H1 (cell line): Measurements from ENCODE around the gene DIAPH1. TPM values are rescaled to one million over a fixed set of nuclear protein-coding genes. Genes with fewer than 3 reads are reported as not detected.

ENCODE experiments used
- CTCF ChIA-PET: fragments of 300-600 bp; sonication (Branson Sonifier 250); formaldehyde crosslinking; loops from one replicate; lab custom pipeline; 2021; ENCODE audit not compliant: partially characterized antibody; lab: Charles Lee
- POLR2A ChIA-PET: fragments of 300-600 bp; sonication (Branson Sonifier 250); formaldehyde crosslinking; loops from one replicate; lab custom pipeline; 2021; ENCODE audit warnings: inconsistent platforms; ENCODE audit not compliant: partially characterized antibody; lab: Charles Lee
- DNase-seq, 2 experiments: peaks; one replicate each; pipeline versions ENCODE4 v3.0.0 to v3.0.0-alpha.2; 2010 to 2022; ENCODE audit warnings: low spot score in 2 of 2, low read depth in 1 of 2, mixed read lengths in 1 of 2
- FAIRE-seq: peaks from 2 replicates; lab custom pipeline; 2011; peaks lifted over from hg19 to GRCh38; lab: Jason Lieb, UNC
- H2AFZ ChIP-seq: 2 replicates; pipeline ENCODE4 v1.8.1; 2012; ENCODE audit warnings: low read length, inconsistent platforms
- H2AK5ac ChIP-seq: 2 replicates; pipeline ENCODE4 v1.6.1; 2013; ENCODE audit warnings: low read depth, low read length
- H2BK120ac ChIP-seq: replicated peaks from 2 replicates; pipeline ENCODE3; 2013; ENCODE audit warnings: low read depth, low read length, inconsistent platforms
- H2BK12ac ChIP-seq: 2 replicates; pipeline ENCODE4 v1.6.1; 2013; ENCODE audit warnings: low read depth, low read length
- H2BK15ac ChIP-seq: 2 replicates; pipeline ENCODE4 v1.6.1; 2013; ENCODE audit warnings: low read length
- H2BK20ac ChIP-seq: 2 replicates; pipeline ENCODE4 v1.6.1; 2013; ENCODE audit warnings: low read length
- H2BK5ac ChIP-seq: 2 replicates; pipeline ENCODE4 v1.6.1; 2013; ENCODE audit warnings: low read depth, low read length
- H3K14ac ChIP-seq: 2 replicates; pipeline ENCODE4 v1.6.1; 2013; ENCODE audit warnings: inconsistent platforms; ENCODE audit not compliant: insufficient read length
- H3K18ac ChIP-seq: 2 replicates; pipeline ENCODE4 v1.6.1; 2013; ENCODE audit warnings: low read length; ENCODE audit errors: extremely low read depth
- H3K23ac ChIP-seq: 2 replicates; pipeline ENCODE4 v1.6.1; 2013; ENCODE audit warnings: inconsistent platforms; ENCODE audit not compliant: insufficient read length
- H3K23me2 ChIP-seq: 2 replicates; pipeline ENCODE4 v1.6.1; 2013; ENCODE audit warnings: low read depth, low read length
- H3K27ac ChIP-seq: 2 replicates; pipeline ENCODE4 v1.6.1; 2011; ENCODE audit warnings: low read depth, low read length, inconsistent platforms
- H3K27me3 ChIP-seq, 4 experiments: replicated peaks in 1 of 4; 1 replicate in 1 of 4; 2 replicates in 3 of 4; pipeline versions ENCODE4 v1.6.1 to v1.8.1; 2011 to 2013; ENCODE audit warnings: low read length in 3 of 4, mild to moderate bottlenecking in 3 of 4, inconsistent platforms in 2 of 4, mixed read lengths in 2 of 4, moderate library complexity in 1 of 4; ENCODE audit not compliant: control insufficient read depth in 3 of 4, insufficient read depth in 3 of 4; ENCODE audit errors: extremely low read depth in 1 of 4
- H3K36me3 ChIP-seq, 4 experiments: 2 replicates each; pipeline versions ENCODE4 v1.6.1 to v1.8.1; 2011 to 2013; ENCODE audit warnings: mild to moderate bottlenecking in 4 of 4, low read length in 3 of 4, moderate library complexity in 2 of 4, control low read depth in 1 of 4, inconsistent platforms in 1 of 4; ENCODE audit not compliant: insufficient read depth in 4 of 4, control insufficient read depth in 2 of 4
- H3K4ac ChIP-seq: replicated peaks from 2 replicates; pipeline ENCODE3; 2013; ENCODE audit warnings: low read length, low read depth, mixed read lengths, inconsistent platforms; ENCODE audit not compliant: insufficient read length
- H3K4me1 ChIP-seq, 4 experiments: replicated peaks in 1 of 4; 1 replicate in 1 of 4; 2 replicates in 3 of 4; pipeline versions ENCODE4 v1.6.1 to v1.8.1; 2011 to 2013; ENCODE audit warnings: low read length in 3 of 4, inconsistent platforms in 2 of 4, mixed read lengths in 1 of 4; ENCODE audit not compliant: insufficient read depth in 4 of 4, control insufficient read depth in 3 of 4
- H3K4me2 ChIP-seq, 2 experiments: 2 replicates each; pipeline versions ENCODE4 v1.6.1 to v1.8.1; 2011 to 2013; ENCODE audit warnings: low read depth in 2 of 2, low read length in 2 of 2, control low read depth in 1 of 2, inconsistent platforms in 1 of 2, mild to moderate bottlenecking in 1 of 2; ENCODE audit not compliant: insufficient read depth in 1 of 2
- H3K4me3 ChIP-seq, 4 experiments: fragments of 200-600, 300-600 bp in 1 of 4; sonication (generic), shearing (Covaris generic), sonication (Bioruptor Twin) in 1 of 4; 2 replicates each; pipeline versions ENCODE4 v1.5.1 to v1.8.1; 2011 to 2016; ENCODE audit warnings: low read length in 4 of 4, low read depth in 3 of 4, control low read depth in 2 of 4, inconsistent platforms in 2 of 4, mild to moderate bottlenecking in 2 of 4, mixed read lengths in 1 of 4, moderate library complexity in 1 of 4; ENCODE audit not compliant: insufficient read depth in 2 of 4; ENCODE audit errors: extremely low read depth in 1 of 4
- H3K56ac ChIP-seq: replicated peaks from 2 replicates; pipeline ENCODE3; 2013; ENCODE audit warnings: low read depth, mild to moderate bottlenecking, mixed read lengths, low read length, inconsistent platforms; ENCODE audit not compliant: insufficient read length
- H3K79me1 ChIP-seq: 2 replicates; pipeline ENCODE4 v1.6.1; 2013; ENCODE audit warnings: low read depth, low read length, control low read depth
- H3K79me2 ChIP-seq, 2 experiments: 2 replicates each; pipeline versions ENCODE4 v1.6.1 to v1.8.1; 2012 to 2013; ENCODE audit warnings: low read length in 2 of 2, mild to moderate bottlenecking in 2 of 2, inconsistent platforms in 1 of 2; ENCODE audit not compliant: insufficient read depth in 2 of 2, control insufficient read depth in 1 of 2
- H3K9ac ChIP-seq, 4 experiments: replicated peaks in 1 of 4; 1 replicate in 1 of 4; 2 replicates in 3 of 4; pipeline versions ENCODE4 v1.6.1 to v1.8.1; 2011 to 2013; ENCODE audit warnings: low read depth in 3 of 4, low read length in 3 of 4, control low read depth in 2 of 4, mild to moderate bottlenecking in 2 of 4, moderate library complexity in 2 of 4, inconsistent platforms in 1 of 4; ENCODE audit errors: extremely low read depth in 1 of 4
- H3K9me3 ChIP-seq, 2 experiments: 2 replicates each; pipeline versions ENCODE4 v1.6.1 to v1.8.1; 2012 to 2013; ENCODE audit warnings: mild to moderate bottlenecking in 2 of 2, moderate library complexity in 2 of 2, control low read depth in 1 of 2, inconsistent platforms in 1 of 2, low read depth in 1 of 2, low read length in 1 of 2, mixed read lengths in 1 of 2; ENCODE audit not compliant: insufficient read depth in 2 of 2
- H4K20me1 ChIP-seq, 2 experiments: replicated peaks in 1 of 2; 2 replicates each; pipeline versions ENCODE3 to v1.8.1; 2011 to 2013; ENCODE audit warnings: inconsistent platforms in 2 of 2, low read length in 2 of 2, mild to moderate bottlenecking in 1 of 2; ENCODE audit not compliant: insufficient read depth in 2 of 2, control insufficient read depth in 1 of 2
- H4K5ac ChIP-seq: 2 replicates; pipeline ENCODE4 v1.6.1; 2013; ENCODE audit warnings: low read length, low read depth, mixed read lengths, inconsistent platforms; ENCODE audit not compliant: insufficient read length
- H4K8ac ChIP-seq: 2 replicates; pipeline ENCODE4 v1.8.0; 2013; ENCODE audit warnings: mild to moderate bottlenecking, moderate library complexity, low read length, inconsistent platforms; ENCODE audit not compliant: insufficient read depth; ENCODE audit errors: extremely low read depth
- H4K91ac ChIP-seq: replicated peaks from 2 replicates; pipeline ENCODE3; 2013; ENCODE audit warnings: low read length, mixed read lengths, inconsistent platforms; ENCODE audit not compliant: insufficient read length
- BCL11A ChIP-seq, 2 experiments: IDR thresholded peaks; one replicate each; pipeline ENCODE4 v1.6.1; 2011; ENCODE audit warnings: low read depth in 2 of 2, low read length in 2 of 2, mild to moderate bottlenecking in 2 of 2
- EZH2 ChIP-seq: fragments of 200-600 bp; sonication (generic); IDR thresholded peaks from 2 replicates; pipeline ENCODE4 v1.7.1; 2012; ENCODE audit warnings: low read depth, mild to moderate bottlenecking, moderate library complexity, low read length, inconsistent platforms; ENCODE audit not compliant: severe bottlenecking
- RNF2 ChIP-seq: fragments of 200-900, 300-1000 bp; sonication (generic); IDR thresholded peaks from 2 replicates; pipeline ENCODE4 v1.7.1; 2016; ENCODE audit warnings: borderline replicate concordance, low read depth, mild to moderate bottlenecking, antibody characterized with exemption, low read length; ENCODE audit not compliant: poor library complexity, severe bottlenecking; ENCODE audit errors: missing control alignments
- RXRA ChIP-seq: IDR thresholded peaks from 2 replicates; pipeline ENCODE4 v1.6.1; 2011; ENCODE audit warnings: low read depth, mild to moderate bottlenecking, low read length, moderate library complexity; ENCODE audit not compliant: insufficient read depth
- SIX5 ChIP-seq: IDR thresholded peaks from 2 replicates; pipeline ENCODE4 v1.6.1; 2011; ENCODE audit warnings: mild to moderate bottlenecking, low read depth, low read length
- SP1 ChIP-seq: IDR thresholded peaks from 2 replicates; pipeline ENCODE4 v1.6.1; 2011; ENCODE audit warnings: low read depth, low read length
- TCF12 ChIP-seq: IDR thresholded peaks from 2 replicates; pipeline ENCODE4 v1.6.1; 2011; ENCODE audit warnings: low read depth, mild to moderate bottlenecking, low read length
- TEAD4 ChIP-seq: IDR thresholded peaks from 2 replicates; pipeline ENCODE4 v1.6.1; 2012; ENCODE audit warnings: low read depth, low read length, inconsistent platforms, mixed read lengths
- WGBS, 2 experiments: shearing (Covaris generic) in 1 of 2; methylation state at CpG; one replicate each; pipeline versions ENCODE4 v1.1.6 to v1.1.7; 2013 to 2015; ENCODE audit warnings: low lambda C conversion rate in 2 of 2, mixed read lengths in 2 of 2, inconsistent platforms in 1 of 2, low coverage in 1 of 2, missing lambda C conversion rate in 1 of 2; ENCODE audit not compliant: insufficient replicate concordance in 2 of 2, insufficient coverage in 1 of 2, insufficient read length in 1 of 2; ENCODE audit errors: extremely low coverage in 1 of 2, missing lambda C conversion rate in 1 of 2; 5-methylcytosine and 5-hydroxymethylcytosine counted together
- polyA plus RNA-seq, 7 experiments: library from polyadenylated mRNA; depleted of rRNA in 3 of 7; stranded (reverse) in 5 of 7; unstranded in 2 of 7; fragments of >200 nt in 5 of 7; fragments of 200-250 nt in 2 of 7; gene quantifications; 1 replicate in 5 of 7; 2 replicates in 1 of 7; 4 replicates in 1 of 7; pipeline versions ENCODE4 v1.2.1 to v1.2.3, GENCODE V29; 2011 to 2013; ENCODE audit warnings: missing spikeins in 2 of 7, mixed read lengths in 2 of 7
- total RNA-seq: library from RNA; stranded (reverse); fragmentation: NEBNext Ultra II Directional; extraction: Animal tissue kit (Norgen Biotek cat#: 25700); gene quantifications from 2 replicates; pipeline ENCODE4 v1.2.1, GENCODE V29; 2021

DIAPH1 gene
- total and polyA plus RNA-seq, 2 of the 8 experiments (the other 6 are each of a cell fraction or from before 2014, with no cell fraction given), result 61.2 to 114 TPM

GRCh38 chr5:141518618-141519015, 100.2 kb downstream of the DIAPH1 start:
- POLR2A ChIA-PET, result interaction anchor here (0.6 kb wide), 1 partner anchor 163 kb away, joined by 3 read pairs; no protein-coding TSS in a partner anchor
- Histone ChIP-seq H4K91ac (no peak overlapping the region), H3K23ac (no peak overlapping the region), H3K9me3 (no peaks in the 10 kb centered on the region), H2BK120ac (no peak overlapping the region), H2BK12ac (no peak overlapping the region), H2BK5ac (no peak overlapping the region), H4K20me1 (no peaks in the 10 kb centered on the region), H3K27ac (no peak overlapping the region), H2BK20ac (no peak overlapping the region), H3K4ac (no peak overlapping the region), H2AK5ac (no peak overlapping the region), H3K18ac (no peak overlapping the region), H3K9ac (no peak overlapping the region), H3K56ac (no peak overlapping the region), H4K5ac (no peak overlapping the region), H2BK15ac (no peak overlapping the region), H3K14ac (no peak overlapping the region), H3K4me1 (peaks cover 3 to 16% (median 8%) of the 10 kb centered on the region in 4 experiments), H3K4me3 (no peak overlapping the region), H3K23me2 (peaks cover 5% of the 10 kb centered on the region; the same call in 1 of the 2 replicates), H3K36me3 (peaks cover 12 to 39% (median 29%) of the 10 kb centered on the region in 4 experiments), H3K4me2 (no peak overlapping the region), H3K79me2 (no peaks in the 10 kb centered on the region), H4K8ac (no peak overlapping the region), H3K27me3 (no peaks in the 10 kb centered on the region), H3K79me1 (no peaks in the 10 kb centered on the region), H2AFZ (no peak overlapping the region)
- WGBS, 2 experiments, result 88% methylated on average over 1 of the region's 1 CpG; no CpG with 5 or more reads in 1 of the 2 experiments
- FAIRE-seq (no peak), DNase-seq (no peak)
- CTCF ChIA-PET, result interaction anchor here (0.6 to 50.9 kb wide), 10 partner anchors 11 to 310 kb away, joined by 3 to 1236 read pairs (median 5); partner anchors contain the start of genes PCDHGA10, PCDHGA11, PCDHGA9 and PCDHGB6
- TF ChIP-seq TCF12 (no peak), SP1 (no peak), RXRA (no peak), BCL11A (IDR thresholded peaks at IDR 0.05; ENCODE audit: low read depth in 2 of 2, low read length in 2 of 2) (no peak), EZH2 (no peak), SIX5 (no peak), TEAD4 (no peak), RNF2 (no peak)
